ENCODE results near the gene GCC2.

DNA sequence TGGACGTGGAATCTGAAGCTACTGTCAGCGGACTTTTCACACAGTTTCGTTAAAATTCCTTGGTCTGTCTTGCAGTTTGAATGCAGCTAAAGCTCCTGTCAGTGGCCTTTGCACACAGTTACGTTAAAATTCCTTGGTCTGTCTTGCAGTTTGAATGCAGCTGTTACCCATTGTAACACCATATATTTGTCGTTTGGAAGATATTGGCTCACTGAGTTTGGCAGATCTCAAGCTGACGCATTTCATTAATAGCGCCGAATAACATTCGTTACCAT is 86.3 kb downstream of the GCC2 start:
- TF ChIP-seq POLR2AphosphoS5 (IDR thresholded peaks at IDR 0.05) (no peak), POLR2A (IDR thresholded peaks at IDR 0.05) (no peak)
- TF ChIP-seq, protein P1, sequence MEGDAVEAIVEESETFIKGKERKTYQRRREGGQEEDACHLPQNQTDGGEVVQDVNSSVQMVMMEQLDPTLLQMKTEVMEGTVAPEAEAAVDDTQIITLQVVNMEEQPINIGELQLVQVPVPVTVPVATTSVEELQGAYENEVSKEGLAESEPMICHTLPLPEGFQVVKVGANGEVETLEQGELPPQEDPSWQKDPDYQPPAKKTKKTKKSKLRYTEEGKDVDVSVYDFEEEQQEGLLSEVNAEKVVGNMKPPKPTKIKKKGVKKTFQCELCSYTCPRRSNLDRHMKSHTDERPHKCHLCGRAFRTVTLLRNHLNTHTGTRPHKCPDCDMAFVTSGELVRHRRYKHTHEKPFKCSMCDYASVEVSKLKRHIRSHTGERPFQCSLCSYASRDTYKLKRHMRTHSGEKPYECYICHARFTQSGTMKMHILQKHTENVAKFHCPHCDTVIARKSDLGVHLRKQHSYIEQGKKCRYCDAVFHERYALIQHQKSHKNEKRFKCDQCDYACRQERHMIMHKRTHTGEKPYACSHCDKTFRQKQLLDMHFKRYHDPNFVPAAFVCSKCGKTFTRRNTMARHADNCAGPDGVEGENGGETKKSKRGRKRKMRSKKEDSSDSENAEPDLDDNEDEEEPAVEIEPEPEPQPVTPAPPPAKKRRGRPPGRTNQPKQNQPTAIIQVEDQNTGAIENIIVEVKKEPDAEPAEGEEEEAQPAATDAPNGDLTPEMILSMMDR (IDR thresholded peaks at IDR 0.05) = no peak

All from stomach (tissue), 4 donors.